ENCODE results near the gene FNDC1. TPM values are rescaled to one million over a fixed set of nuclear protein-coding genes. Genes with fewer than 3 reads are reported as not detected.

FNDC1 gene
- total and polyA plus RNA-seq, 2 of the 13 experiments (the other 11 are each of a cell fraction or from before 2014, with no cell fraction given), result not detected

DNA sequence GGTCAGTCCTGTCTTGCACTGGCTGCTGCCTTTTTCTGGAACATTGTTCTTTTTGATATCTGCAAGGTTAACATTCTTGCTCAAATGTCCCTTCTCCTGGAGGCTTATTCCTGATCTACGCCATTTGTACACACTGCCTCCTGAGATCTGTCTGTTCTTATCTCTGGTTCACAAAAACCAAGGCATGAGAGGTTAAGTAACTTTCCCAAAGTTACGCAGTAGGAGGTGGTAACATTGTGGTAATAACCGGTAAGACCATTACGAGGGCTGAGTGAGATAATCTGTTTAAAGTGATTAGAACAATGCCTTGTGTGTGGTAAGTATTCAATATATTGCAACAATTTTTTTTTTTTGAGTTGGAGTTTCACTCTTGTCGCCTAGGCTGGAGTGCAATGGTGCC lies 132.1 kb downstream of the FNDC1 start:
- POLR2A ChIA-PET, result no interaction called here

More for the DNA sequence above, 132.1 kb downstream of the FNDC1 start:
- Histone ChIP-seq H3K9me3 (ENCODE audit: low read length) (no peaks in the 10 kb centered on the region), H2AFZ (ENCODE audit: low read length) (no peak overlapping the region), H3K79me2 (ENCODE audit: insufficient read depth, low read length) (no peaks in the 10 kb centered on the region), H3K27ac (ENCODE audit: extremely low read length, insufficient read depth, low read length) (no peak overlapping the region), H3K4me1 (ENCODE audit: insufficient read depth, low read length) (peaks cover 7% of the 10 kb centered on the region), H3K36me3 (replicated peaks in 1 of 2; ENCODE audit: control insufficient read depth in 1 of 2, insufficient read depth in 2 of 2, low read length in 2 of 2) (no peaks in the 10 kb centered on the region), H4K20me1 (ENCODE audit: insufficient read depth, low read length) (no peaks in the 10 kb centered on the region), H3K9ac (ENCODE audit: insufficient read depth, low read depth, low read length) (no peak overlapping the region), H3K4me2 (ENCODE audit: low read depth, low read length) (no peak overlapping the region), H3K4me3 (replicated peaks in 1 of 3; ENCODE audit: insufficient read depth in 1 of 3, low read depth in 2 of 3, low read length in 3 of 3) (no peak overlapping the region), H3K27me3 (ENCODE audit: control insufficient read depth in 1 of 2, insufficient read depth in 2 of 2, low read length in 2 of 2) (peaks cover 0 to 13% of the 10 kb centered on the region in 2 experiments; a peak in 1 of 5 replicates)
- DNase-seq (ENCODE audit: low spot score) (no peak), FAIRE-seq (no peak), ATAC-seq (no peak)
- CTCF ChIA-PET (ENCODE audit: low intra/inter-chr PET ratio, low total read pairs), result no interaction called here
- TF ChIP-seq ZBTB7B (CRISPR knock-in tag; IDR thresholded peaks at IDR 0.05) (no peak), ZNF337 (CRISPR knock-in tag; IDR thresholded peaks at IDR 0.05; ENCODE audit: borderline replicate concordance, low read depth) (no peak), ARNTL (CRISPR knock-in tag; IDR thresholded peaks at IDR 0.05) (no peak), MEIS2 (CRISPR knock-in tag; IDR thresholded peaks at IDR 0.05) (no peak), ZNF567 (CRISPR knock-in tag; IDR thresholded peaks at IDR 0.05; ENCODE audit: borderline replicate concordance) (no peak), ZNF737 (CRISPR knock-in tag; IDR thresholded peaks at IDR 0.05; ENCODE audit: borderline replicate concordance) (no peak), ATAD3A (CRISPR knock-in tag; IDR thresholded peaks at IDR 0.05) (no peak), NR2F6 (IDR thresholded peaks at IDR 0.05) (no peak), NR2F6 (CRISPR knock-in tag; IDR thresholded peaks at IDR 0.05) (no peak), GATA4 (IDR thresholded peaks at IDR 0.05; ENCODE audit: borderline replicate concordance, low read depth) (no peak), ELF1 (CRISPR knock-in tag; IDR thresholded peaks at IDR 0.05) (no peak), PHB2 (IDR thresholded peaks at IDR 0.05; ENCODE audit: partially characterized antibody) (no peak), DMAP1 (CRISPR knock-in tag; IDR thresholded peaks at IDR 0.05) (no peak), BRCA1 (CRISPR knock-in tag; IDR thresholded peaks at IDR 0.05) (no peak), KLF15 (CRISPR knock-in tag; IDR thresholded peaks at IDR 0.05; ENCODE audit: borderline replicate concordance) (no peak), FOSL2 (CRISPR knock-in tag; IDR thresholded peaks at IDR 0.05) (no peak), HNRNPL (IDR thresholded peaks at IDR 0.05; ENCODE audit: low read depth, low read length) (no peak), SOX13 (IDR thresholded peaks at IDR 0.05) (no peak), SOX13 (CRISPR knock-in tag; conservative IDR thresholded peaks at IDR 0.05 in 1 of 2, IDR thresholded peaks at IDR 0.05 in 1 of 2) (no peak)
- TF ChIP-seq, protein P1, sequence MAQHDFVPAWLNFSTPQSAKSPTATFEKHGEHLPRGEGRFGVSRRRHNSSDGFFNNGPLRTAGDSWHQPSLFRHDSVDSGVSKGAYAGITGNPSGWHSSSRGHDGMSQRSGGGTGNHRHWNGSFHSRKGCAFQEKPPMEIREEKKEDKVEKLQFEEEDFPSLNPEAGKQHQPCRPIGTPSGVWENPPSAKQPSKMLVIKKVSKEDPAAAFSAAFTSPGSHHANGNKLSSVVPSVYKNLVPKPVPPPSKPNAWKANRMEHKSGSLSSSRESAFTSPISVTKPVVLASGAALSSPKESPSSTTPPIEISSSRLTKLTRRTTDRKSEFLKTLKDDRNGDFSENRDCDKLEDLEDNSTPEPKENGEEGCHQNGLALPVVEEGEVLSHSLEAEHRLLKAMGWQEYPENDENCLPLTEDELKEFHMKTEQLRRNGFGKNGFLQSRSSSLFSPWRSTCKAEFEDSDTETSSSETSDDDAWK (CRISPR knock-in tag; IDR thresholded peaks at IDR 0.05), result no peak
- TF ChIP-seq, protein P2, sequence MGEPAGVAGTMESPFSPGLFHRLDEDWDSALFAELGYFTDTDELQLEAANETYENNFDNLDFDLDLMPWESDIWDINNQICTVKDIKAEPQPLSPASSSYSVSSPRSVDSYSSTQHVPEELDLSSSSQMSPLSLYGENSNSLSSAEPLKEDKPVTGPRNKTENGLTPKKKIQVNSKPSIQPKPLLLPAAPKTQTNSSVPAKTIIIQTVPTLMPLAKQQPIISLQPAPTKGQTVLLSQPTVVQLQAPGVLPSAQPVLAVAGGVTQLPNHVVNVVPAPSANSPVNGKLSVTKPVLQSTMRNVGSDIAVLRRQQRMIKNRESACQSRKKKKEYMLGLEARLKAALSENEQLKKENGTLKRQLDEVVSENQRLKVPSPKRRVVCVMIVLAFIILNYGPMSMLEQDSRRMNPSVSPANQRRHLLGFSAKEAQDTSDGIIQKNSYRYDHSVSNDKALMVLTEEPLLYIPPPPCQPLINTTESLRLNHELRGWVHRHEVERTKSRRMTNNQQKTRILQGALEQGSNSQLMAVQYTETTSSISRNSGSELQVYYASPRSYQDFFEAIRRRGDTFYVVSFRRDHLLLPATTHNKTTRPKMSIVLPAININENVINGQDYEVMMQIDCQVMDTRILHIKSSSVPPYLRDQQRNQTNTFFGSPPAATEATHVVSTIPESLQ (CRISPR knock-in tag; conservative IDR thresholded peaks at IDR 0.05), result no peak
- WGBS (ENCODE audit: low lambda C conversion rate), result 43% methylated on average over 5 of the region's 5 CpGs
- intact Hi-C loops (cut with micrococcal nuclease; ENCODE audit: unreplicated experiment) (no loop called here), in situ Hi-C loops (cut with HindIII; ENCODE audit: extremely low pct_ligation_motif_present, low pct_unique_long_range_greater_than_20kb) (no loop called here)
- no TSS peak for BruUV-seq (replicated peaks)
